CD4-positive, CD25-positive, alpha-beta regulatory T cell (primary cell): ENCODE data around the gene RTCA. TPM values are rescaled to one million over a fixed set of nuclear protein-coding genes. Genes with fewer than 3 reads are reported as not detected.

Experiments
- ATAC-seq, 2 donors: fragments of 150-1000 bp; cut with Tn5 transposase; one replicate each; pipeline ENCODE4 v1.10.0; 2021; ENCODE audit warnings: low read depth in 2 of 2, moderate number of reproducible peaks in 2 of 2, moderate library complexity in 1 of 2
- DNase-seq, 3 donors: peaks; one replicate each; pipeline versions ENCODE4 v3.0.0 to v3.0.0-alpha.2; 2012 to 2022; ENCODE audit warnings: mixed read lengths in 1 of 3
- H3K27ac ChIP-seq: one replicate; pipeline ENCODE4 v1.7.0; 2013; ENCODE audit warnings: mild to moderate bottlenecking, low read length; ENCODE audit not compliant: insufficient read depth, poor library complexity, severe bottlenecking
- H3K27me3 ChIP-seq: one replicate; pipeline ENCODE4 v1.7.0; 2013; ENCODE audit warnings: low read length; ENCODE audit not compliant: control insufficient read depth, insufficient read depth
- H3K36me3 ChIP-seq: one replicate; pipeline ENCODE4 v1.7.0; 2013; ENCODE audit warnings: mild to moderate bottlenecking, low read length, moderate library complexity; ENCODE audit not compliant: control insufficient read depth, insufficient read depth
- H3K4me1 ChIP-seq: 2 replicates; pipeline ENCODE4 v1.7.0; 2013; ENCODE audit warnings: mild to moderate bottlenecking, low read length; ENCODE audit not compliant: insufficient read depth, control insufficient read depth, poor library complexity, severe bottlenecking
- H3K4me3 ChIP-seq: one replicate; pipeline ENCODE4 v1.7.0; 2013; ENCODE audit warnings: low read depth, mild to moderate bottlenecking, low read length, moderate library complexity
- H3K9me3 ChIP-seq, 2 experiments: 1 replicate in 1 of 2; 2 replicates in 1 of 2; pipeline ENCODE4 v1.7.0; 2013; ENCODE audit warnings: low read length in 2 of 2, mild to moderate bottlenecking in 1 of 2, moderate library complexity in 1 of 2; ENCODE audit not compliant: control insufficient read depth in 2 of 2
- H3K27ac Mint-ChIP-seq, 3 donors: one replicate each; pipeline ENCODE4 v1.8.0; 2020 to 2022; ENCODE audit warnings: mild to moderate bottlenecking in 3 of 3, mixed read lengths in 3 of 3, moderate library complexity in 2 of 3
- H3K27me3 Mint-ChIP-seq: one replicate; pipeline ENCODE4 v1.8.0; 2022; ENCODE audit warnings: mild to moderate bottlenecking, mixed read lengths
- H3K36me3 Mint-ChIP-seq: one replicate; pipeline ENCODE4 v1.8.0; 2020; ENCODE audit warnings: mixed read lengths
- H3K4me1 Mint-ChIP-seq, 4 donors: one replicate each; pipeline ENCODE4 v1.8.0; 2020 to 2022; ENCODE audit warnings: mixed read lengths in 4 of 4, mild to moderate bottlenecking in 1 of 4
- H3K4me3 Mint-ChIP-seq, 4 donors: one replicate each; pipeline ENCODE4 v1.8.0; 2020 to 2022; ENCODE audit warnings: mild to moderate bottlenecking in 4 of 4, mixed read lengths in 4 of 4, moderate library complexity in 3 of 4
- H3K9me3 Mint-ChIP-seq, 7 donors: one replicate each; pipeline ENCODE4 v1.8.0; 2020 to 2022; ENCODE audit warnings: mixed read lengths in 7 of 7, mild to moderate bottlenecking in 3 of 7, moderate library complexity in 2 of 7
- polyA plus RNA-seq, 4 donors: library from polyadenylated mRNA; unstranded; fragments of 300-500 nt; fragmentation: Illumina TruSeq; gene quantifications; one replicate each; pipeline ENCODE4 v1.2.3, GENCODE V29; 2021
- total RNA-seq: library from RNA; stranded (reverse); gene quantifications from one replicate; pipeline ENCODE4 v1.2.3, GENCODE V29; 2022

The RTCA gene
- total and polyA plus RNA-seq, 5 donors from 2014 or later: 25.9 to 49.9 (median 32.2) TPM

- H3K4me1 ChIP-seq: no peaks in the 10 kb centered on the region
- no peaks in the 10 kb centered on the region for H3K9me3 Mint-ChIP-seq
- no peaks in the 10 kb centered on the region for H3K9me3 ChIP-seq
- H3K27ac ChIP-seq: no peak overlapping the region
- no peaks in the 10 kb centered on the region for H3K27me3 ChIP-seq
- peaks cover 21 to 38% (median 23%) of the 10 kb centered on the region in 4 donors for H3K4me1 Mint-ChIP-seq
- H3K4me3 Mint-ChIP-seq: no peak overlapping the region
- no peaks in the 10 kb centered on the region for H3K27me3 Mint-ChIP-seq
- no peak for ATAC-seq
- peaks cover 45% of the 10 kb centered on the region for H3K36me3 Mint-ChIP-seq
- peaks cover 70% of the 10 kb centered on the region for H3K36me3 ChIP-seq
- H3K4me3 ChIP-seq: no peak overlapping the region
- DNase-seq: no peak
- H3K27ac Mint-ChIP-seq: peak overlapping the region in 2 of 3 donors; percentile 64 to 79
These were observed 13.4 kb downstream of the RTCA start for GRCh38 chr1:100279358-100279923.

- Mint-ChIP-seq H3K9me3 (no peaks in the 10 kb centered on the region), H3K36me3 (peaks cover 42% of the 10 kb centered on the region), H3K27ac (peak overlapping the region in 1 of 3 donors; percentile 64), H3K4me3 (no peak overlapping the region), H3K4me1 (peaks cover 21 to 38% (median 23%) of the 10 kb centered on the region in 4 donors), H3K27me3 (no peaks in the 10 kb centered on the region)
- no peaks in the 10 kb centered on the region for H3K27me3 ChIP-seq
- no peak overlapping the region for H3K27ac ChIP-seq
- DNase-seq: no peak
- H3K4me1 ChIP-seq: no peaks in the 10 kb centered on the region
- peaks cover 70% of the 10 kb centered on the region for H3K36me3 ChIP-seq
- no peaks in the 10 kb centered on the region for H3K9me3 ChIP-seq
- H3K4me3 ChIP-seq: no peak overlapping the region
- ATAC-seq: no peak
These were observed 14.1 kb downstream of the RTCA start for GRCh38 chr1:100279954-100280682.

- Histone ChIP-seq H3K4me3 (no peak overlapping the region), H3K27me3 (no peaks in the 10 kb centered on the region), H3K27ac (no peak overlapping the region), H3K4me1 (peaks cover 2% of the 10 kb centered on the region), H3K36me3 (peaks cover 72% of the 10 kb centered on the region), H3K9me3 (no peaks in the 10 kb centered on the region)
- ATAC-seq (no peak), DNase-seq (no peak)
- H3K4me3 Mint-ChIP-seq: no peak overlapping the region
- H3K9me3 Mint-ChIP-seq: no peaks in the 10 kb centered on the region
- H3K4me1 Mint-ChIP-seq: peaks cover 8 to 18% (median 10%) of the 10 kb centered on the region in 4 donors
- peaks cover 23% of the 10 kb centered on the region for H3K36me3 Mint-ChIP-seq
- H3K27ac Mint-ChIP-seq: no peak overlapping the region
- no peaks in the 10 kb centered on the region for H3K27me3 Mint-ChIP-seq
These were observed 18.6 kb downstream of the RTCA start for GRCh38 chr1:100284591-100284990.

- Mint-ChIP-seq H3K36me3 (peaks cover 22% of the 10 kb centered on the region), H3K9me3 (no peaks in the 10 kb centered on the region), H3K4me1 (peaks cover 0 to 14% (median 0%) of the 10 kb centered on the region in 4 donors), H3K4me3 (no peak overlapping the region), H3K27ac (no peak overlapping the region), H3K27me3 (no peaks in the 10 kb centered on the region)
- no peak overlapping the region for H3K4me3 ChIP-seq
- H3K36me3 ChIP-seq: peaks cover 84% of the 10 kb centered on the region
- DNase-seq (no peak), ATAC-seq (no peak)
- H3K4me1 ChIP-seq: peaks cover 2% of the 10 kb centered on the region
- no peaks in the 10 kb centered on the region for H3K27me3 ChIP-seq
- no peaks in the 10 kb centered on the region for H3K9me3 ChIP-seq
- H3K27ac ChIP-seq: no peak overlapping the region
These were observed 21.1 kb downstream of the RTCA start for GRCh38 chr1:100287162-100287561.

- H3K27me3 Mint-ChIP-seq: no peaks in the 10 kb centered on the region
- peak overlapping the region in 1 of 3 donors; percentile 56 for H3K27ac Mint-ChIP-seq
- ATAC-seq (no peak), DNase-seq (no peak)
- peaks cover 2% of the 10 kb centered on the region for H3K4me1 ChIP-seq
- no peak overlapping the region for H3K4me3 Mint-ChIP-seq
- no peak overlapping the region for H3K4me3 ChIP-seq
- no peak overlapping the region for H3K27ac ChIP-seq
- H3K9me3 Mint-ChIP-seq: peaks cover 0 to 2% (median 0%) of the 10 kb centered on the region in 7 donors
- peaks cover 0 to 24% (median 0%) of the 10 kb centered on the region in 4 donors for H3K4me1 Mint-ChIP-seq
- no peaks in the 10 kb centered on the region for H3K9me3 ChIP-seq
- H3K36me3 Mint-ChIP-seq: peaks cover 26% of the 10 kb centered on the region
- no peaks in the 10 kb centered on the region for H3K27me3 ChIP-seq
- peaks cover 79% of the 10 kb centered on the region for H3K36me3 ChIP-seq
These were observed 24.3 kb downstream of the RTCA start for GRCh38 chr1:100290291-100290690.

- Mint-ChIP-seq H3K9me3 (peaks cover 0 to 4% (median 0%) of the 10 kb centered on the region in 7 donors), H3K36me3 (peaks cover 22% of the 10 kb centered on the region)
- peaks cover 57% of the 10 kb centered on the region for H3K36me3 ChIP-seq
These were observed 26.7 kb downstream of the RTCA start for GRCh38 chr1:100292711-100293110.

GRCh38 chr1:100296140-100296539, 30.1 kb downstream of the RTCA start:
- H3K4me3 Mint-ChIP-seq: no peak overlapping the region
- H3K27me3 Mint-ChIP-seq: no peaks in the 10 kb centered on the region
- ATAC-seq (no peak), DNase-seq (no peak)
- no peak overlapping the region for H3K27ac ChIP-seq
- H3K36me3 ChIP-seq: peaks cover 26% of the 10 kb centered on the region
- H3K4me1 ChIP-seq: no peaks in the 10 kb centered on the region
- no peaks in the 10 kb centered on the region for H3K27me3 ChIP-seq
- no peak overlapping the region for H3K4me3 ChIP-seq
- peaks cover 0 to 4% (median 0%) of the 10 kb centered on the region in 7 donors for H3K9me3 Mint-ChIP-seq
- H3K9me3 ChIP-seq: no peaks in the 10 kb centered on the region
- H3K36me3 Mint-ChIP-seq: peaks cover 21% of the 10 kb centered on the region
- H3K27ac Mint-ChIP-seq: no peak overlapping the region
- peaks cover 3 to 19% (median 9%) of the 10 kb centered on the region in 4 donors for H3K4me1 Mint-ChIP-seq

More at GRCh38 chr1:100292711-100293110, 26.7 kb downstream of the RTCA start:
- H3K27ac Mint-ChIP-seq: peak overlapping the region in 2 of 3 donors; percentile 32 to 44
- no peak for ATAC-seq
- Histone ChIP-seq H3K27me3 (no peaks in the 10 kb centered on the region), H3K27ac (no peak overlapping the region), H3K4me1 (no peaks in the 10 kb centered on the region), H3K4me3 (no peak overlapping the region), H3K9me3 (no peaks in the 10 kb centered on the region)
- no peaks in the 10 kb centered on the region for H3K27me3 Mint-ChIP-seq
- peaks cover 0 to 19% (median 2%) of the 10 kb centered on the region in 4 donors for H3K4me1 Mint-ChIP-seq
- DNase-seq: no peak
- no peak overlapping the region for H3K4me3 Mint-ChIP-seq
